IPS-11a (cell line): ENCODE data around the gene DNAJC10.
A peak's percentile ranks its signal among the peaks of the same experiment; 100 is the strongest.
"Not testable (repeated sequence)": the region's sequence is repeated elsewhere in the genome, so short reads cannot be mapped to it uniquely, and the experiment has no call there.

ENCODE experiments used
- H3K4me3 ChIP-seq: one replicate; pipeline ENCODE4 v1.5.1; 2013; ENCODE audit warnings: low read depth, low read length, control low read depth

The DNAJC10 gene, protein sequence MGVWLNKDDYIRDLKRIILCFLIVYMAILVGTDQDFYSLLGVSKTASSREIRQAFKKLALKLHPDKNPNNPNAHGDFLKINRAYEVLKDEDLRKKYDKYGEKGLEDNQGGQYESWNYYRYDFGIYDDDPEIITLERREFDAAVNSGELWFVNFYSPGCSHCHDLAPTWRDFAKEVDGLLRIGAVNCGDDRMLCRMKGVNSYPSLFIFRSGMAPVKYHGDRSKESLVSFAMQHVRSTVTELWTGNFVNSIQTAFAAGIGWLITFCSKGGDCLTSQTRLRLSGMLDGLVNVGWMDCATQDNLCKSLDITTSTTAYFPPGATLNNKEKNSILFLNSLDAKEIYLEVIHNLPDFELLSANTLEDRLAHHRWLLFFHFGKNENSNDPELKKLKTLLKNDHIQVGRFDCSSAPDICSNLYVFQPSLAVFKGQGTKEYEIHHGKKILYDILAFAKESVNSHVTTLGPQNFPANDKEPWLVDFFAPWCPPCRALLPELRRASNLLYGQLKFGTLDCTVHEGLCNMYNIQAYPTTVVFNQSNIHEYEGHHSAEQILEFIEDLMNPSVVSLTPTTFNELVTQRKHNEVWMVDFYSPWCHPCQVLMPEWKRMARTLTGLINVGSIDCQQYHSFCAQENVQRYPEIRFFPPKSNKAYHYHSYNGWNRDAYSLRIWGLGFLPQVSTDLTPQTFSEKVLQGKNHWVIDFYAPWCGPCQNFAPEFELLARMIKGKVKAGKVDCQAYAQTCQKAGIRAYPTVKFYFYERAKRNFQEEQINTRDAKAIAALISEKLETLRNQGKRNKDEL

DNA sequence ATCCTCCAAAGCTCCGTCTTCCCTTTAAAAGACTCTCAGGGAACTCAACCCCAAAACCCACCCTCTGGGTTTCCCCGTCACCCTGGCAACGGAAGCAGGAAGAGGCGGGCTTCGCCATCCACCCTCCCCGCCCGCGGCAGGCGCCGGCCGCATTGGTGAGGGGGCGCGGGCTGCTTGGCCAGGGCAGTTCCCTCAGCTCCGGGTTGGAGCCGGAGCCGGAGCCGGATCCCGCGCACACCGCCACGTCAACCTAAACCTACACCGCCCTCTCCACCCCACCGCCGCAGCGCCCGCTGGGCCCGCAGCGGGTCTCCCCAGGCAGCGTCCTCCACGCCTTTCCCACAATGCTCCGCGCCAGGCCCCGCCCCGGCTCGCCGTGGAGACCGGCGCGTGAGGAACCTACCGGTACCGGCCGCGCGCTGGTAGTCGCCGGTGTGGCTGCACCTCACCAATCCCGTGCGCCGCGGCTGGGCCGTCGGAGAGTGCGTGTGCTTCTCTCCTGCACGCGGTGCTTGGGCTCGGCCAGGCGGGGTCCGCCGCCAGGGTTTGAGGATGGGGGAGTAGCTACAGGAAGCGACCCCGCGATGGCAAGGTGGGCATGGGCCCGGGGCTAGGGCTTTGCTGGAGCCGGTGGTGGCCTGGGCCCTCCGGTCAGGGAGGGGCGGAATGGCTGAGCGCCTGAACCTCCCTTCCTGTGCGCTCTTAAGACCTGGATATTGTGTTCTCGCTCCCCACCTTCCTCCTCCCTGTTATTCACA, at the start of gene DNAJC10:
Gene DNAJC10, plus strand, starts transcription at position 366 of the 758 bp plus-strand sequence. CDS start 1,830 bp downstream, outside the sequence.
- peak within 1 kb of the TSS; percentile 80 for H3K4me3 ChIP-seq

DNA sequence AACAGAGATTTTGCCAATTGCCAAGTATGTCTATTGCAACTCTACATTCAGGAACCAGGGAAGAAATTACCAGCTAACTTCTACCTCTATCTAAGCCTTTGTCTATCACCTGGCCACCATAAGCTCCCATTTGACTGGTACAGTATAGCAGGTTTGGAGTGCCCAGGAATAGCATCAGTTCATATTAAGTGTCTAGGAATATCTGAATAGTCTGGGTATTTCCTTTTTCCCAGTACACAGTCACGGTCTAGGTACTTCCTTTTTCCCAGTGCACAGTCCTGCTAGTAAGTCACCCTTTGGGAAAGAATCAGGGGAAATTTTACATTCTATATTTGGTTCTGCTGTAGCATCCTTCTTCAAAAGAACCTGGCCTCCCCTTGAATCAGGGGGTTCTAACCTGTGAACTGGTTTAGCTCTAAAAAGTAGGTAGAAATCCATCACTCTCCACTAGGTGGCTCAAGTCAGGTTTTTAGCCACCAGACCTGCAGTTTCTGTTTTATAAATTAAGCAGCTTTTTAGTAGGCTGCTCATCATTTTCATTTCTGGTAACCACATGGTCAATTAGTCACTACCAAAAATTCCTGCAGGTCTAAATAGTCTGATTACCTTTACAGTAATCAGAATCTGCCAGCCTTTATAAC, 49.3 kb upstream of the DNAJC10 start:
- H3K4me3 ChIP-seq, result no peak overlapping the region

- H3K4me3 ChIP-seq, result no peak overlapping the region
These were observed 48.8 kb upstream of the DNAJC10 start for GRCh38 chr2:182667315-182667695.

DNA sequence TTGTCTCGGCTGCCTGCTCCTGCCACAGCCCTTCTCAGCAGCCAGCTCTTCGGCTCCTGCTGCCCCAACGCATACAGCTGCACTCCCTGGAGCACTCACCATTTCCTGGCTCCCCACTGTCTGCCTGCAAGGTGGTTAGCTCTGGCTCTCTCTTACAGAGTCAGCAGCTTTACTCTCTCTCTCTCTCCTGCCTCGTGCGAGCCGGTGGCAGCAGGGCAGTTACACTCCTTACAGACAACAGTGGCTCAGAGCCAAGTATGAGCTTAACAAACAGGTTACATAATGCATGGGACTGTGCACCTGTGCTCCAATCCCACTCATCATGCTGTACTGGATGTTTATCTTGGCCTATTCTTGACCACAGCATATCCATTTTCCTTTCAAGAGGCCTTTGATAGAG, 47.4 kb upstream of the DNAJC10 start:
- no peak overlapping the region for H3K4me3 ChIP-seq

DNA sequence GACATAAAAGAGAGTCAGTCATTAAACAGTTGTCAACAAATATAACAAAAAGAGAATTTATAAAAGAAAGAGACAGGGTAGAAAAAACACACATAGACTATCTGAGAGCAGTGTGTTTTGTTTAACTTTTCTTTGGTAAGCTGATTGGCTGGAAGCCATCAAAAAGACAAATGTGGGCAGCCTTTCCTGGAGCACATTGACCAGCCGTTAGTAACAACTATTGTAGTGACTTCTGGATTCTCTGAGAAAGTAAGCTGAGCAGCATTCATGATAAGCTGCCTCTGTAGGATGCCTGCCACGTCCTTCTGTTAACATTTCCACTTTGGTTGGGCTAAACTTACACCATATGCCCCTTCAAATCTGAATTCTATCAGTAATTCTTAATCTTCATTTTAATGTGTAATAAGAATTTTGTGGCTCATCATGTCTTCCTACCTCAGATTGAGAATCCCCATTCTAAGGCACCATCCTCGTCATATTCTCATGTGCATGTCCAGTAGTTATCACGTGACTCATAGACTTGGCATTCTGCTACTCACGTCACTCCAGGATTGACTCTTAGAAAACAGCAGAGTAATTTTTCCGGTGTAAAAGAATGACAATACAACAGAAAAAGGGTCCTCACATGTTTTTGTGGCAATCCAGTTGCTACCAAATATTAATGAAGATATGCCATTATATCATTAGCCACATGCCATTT, 43.4 kb upstream of the DNAJC10 start:
- no peak overlapping the region for H3K4me3 ChIP-seq

DNA sequence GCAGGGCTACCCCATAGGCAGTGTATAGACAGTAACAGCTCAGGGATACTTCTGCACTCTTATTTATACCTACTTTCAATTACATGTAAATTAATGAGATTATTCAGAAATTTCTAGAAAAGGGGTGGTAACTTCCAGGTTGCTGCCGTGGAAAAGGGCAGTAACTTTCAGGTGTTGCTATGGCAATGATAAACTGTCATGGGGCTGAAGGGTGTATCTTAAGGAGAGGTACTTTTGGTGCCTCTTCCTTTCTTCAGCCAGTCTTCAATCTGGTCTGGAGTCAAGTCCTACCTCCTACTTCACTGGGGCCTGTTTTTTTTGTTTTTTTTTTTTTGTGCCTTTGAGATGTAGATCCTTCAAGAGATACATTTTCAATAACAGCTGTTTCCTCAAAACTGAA, 35.2 kb upstream of the DNAJC10 start:
- no peak overlapping the region for H3K4me3 ChIP-seq

GRCh38 chr2:182682210-182682609, 33.8 kb upstream of the DNAJC10 start:
- no peak overlapping the region for H3K4me3 ChIP-seq

DNA sequence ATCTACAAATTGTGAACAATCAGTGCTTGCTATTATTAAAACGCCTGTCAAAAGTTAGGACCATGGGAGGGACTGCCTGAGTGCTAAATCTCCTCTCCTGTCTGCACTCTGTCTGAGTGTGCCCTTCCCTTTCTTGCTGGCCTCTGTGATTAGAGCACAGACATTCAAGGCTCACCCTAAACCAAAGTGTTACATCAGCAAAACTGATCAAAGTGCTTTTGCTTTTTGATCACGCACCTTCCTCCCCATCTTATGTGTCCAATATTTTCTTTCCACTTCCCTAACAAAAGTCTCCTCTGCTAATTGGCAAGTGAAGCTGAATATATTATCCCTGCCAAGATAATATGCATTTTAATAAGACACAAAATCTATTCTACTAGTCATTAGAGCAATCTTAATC, 30.5 kb upstream of the DNAJC10 start:
- H3K4me3 ChIP-seq, result no peak overlapping the region

- not testable (repeated sequence) for H3K4me3 ChIP-seq
These were observed 29.3 kb upstream of the DNAJC10 start for GRCh38 chr2:182686763-182687162.

DNA sequence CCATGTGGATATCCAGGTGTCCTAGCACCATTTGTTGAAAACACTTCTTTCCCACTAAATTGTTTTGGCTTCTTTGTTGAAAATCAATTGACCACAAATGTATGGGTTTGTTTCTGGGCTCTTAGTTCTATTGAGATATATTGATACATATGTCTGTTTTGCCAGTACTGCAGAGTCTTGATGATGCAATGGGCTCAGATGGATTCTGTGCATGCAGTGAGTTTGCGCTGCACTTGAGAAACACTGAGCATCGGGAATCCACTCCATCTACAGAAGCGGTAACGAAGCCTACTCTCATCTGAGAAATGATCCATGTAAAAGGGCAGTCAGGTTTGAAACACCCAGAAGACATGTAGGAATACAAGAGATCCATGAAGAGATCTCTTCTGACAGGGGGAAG, 21.9 kb upstream of the DNAJC10 start:
- H3K4me3 ChIP-seq, result no peak overlapping the region

DNA sequence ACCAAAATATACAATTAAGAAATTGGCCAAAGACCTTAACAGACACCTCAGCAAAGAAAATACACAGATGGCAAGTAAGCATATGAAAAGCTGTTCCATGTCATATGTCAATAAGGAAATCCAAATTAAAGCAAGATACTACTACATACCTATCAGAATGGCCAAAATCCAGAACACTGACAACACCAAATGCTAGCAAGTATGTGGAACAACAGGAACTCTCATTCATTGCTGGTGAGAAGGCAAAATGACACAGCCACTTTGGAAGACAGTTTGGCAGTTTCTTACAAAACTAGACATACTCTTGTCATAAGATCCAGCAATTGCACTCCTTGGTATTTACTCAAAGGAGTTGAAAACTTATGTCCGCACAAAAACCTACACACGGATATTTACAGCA, 20.3 kb upstream of the DNAJC10 start:
- H3K4me3 ChIP-seq, result no peak overlapping the region

- H3K4me3 ChIP-seq, result no peak overlapping the region
These were observed 17.4 kb upstream of the DNAJC10 start for GRCh38 chr2:182698671-182699070.

GRCh38 chr2:182705761-182706160, 10.3 kb upstream of the DNAJC10 start:
- no peak overlapping the region for H3K4me3 ChIP-seq

GRCh38 chr2:182706751-182707150, 9.3 kb upstream of the DNAJC10 start:
- no peak overlapping the region for H3K4me3 ChIP-seq

GRCh38 chr2:182713601-182714000, 2.5 kb upstream of the DNAJC10 start:
- H3K4me3 ChIP-seq, result no peak overlapping the region

DNA sequence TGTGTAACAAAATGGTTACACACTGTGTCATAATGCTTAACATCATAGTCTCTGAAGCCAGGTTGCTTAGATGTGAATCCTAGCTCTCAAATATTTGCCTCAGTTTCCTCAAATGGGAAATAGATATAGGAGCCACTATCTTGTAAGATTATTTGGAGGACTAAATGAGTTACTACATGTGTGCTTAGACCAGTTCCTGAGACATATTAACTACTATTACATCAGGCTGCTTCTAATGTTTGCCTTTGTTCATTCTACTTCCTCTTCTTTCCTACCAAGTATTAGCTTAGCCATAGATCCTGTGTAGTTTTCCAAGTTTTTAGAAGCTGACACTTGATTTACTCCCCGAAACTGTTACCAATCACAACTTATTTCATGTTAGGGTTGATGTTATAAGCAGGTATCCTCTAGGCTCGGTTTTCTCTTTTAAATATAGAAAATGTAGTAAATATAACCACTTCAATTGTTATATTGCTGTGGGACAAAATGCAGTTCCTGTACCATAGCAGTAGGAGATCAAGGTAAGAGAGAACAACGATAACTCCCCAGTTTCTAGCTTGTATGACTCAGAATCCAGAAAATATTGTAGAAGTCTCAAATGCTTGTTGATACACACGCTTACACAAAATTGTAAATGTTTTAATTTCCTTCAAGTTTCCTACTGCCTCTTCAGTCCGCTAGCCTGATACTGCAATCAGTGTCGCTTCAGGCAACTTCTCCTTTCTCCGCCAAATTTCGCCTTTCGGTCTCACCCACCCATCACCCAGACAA, 751 bp upstream of the DNAJC10 start:
- H3K4me3 ChIP-seq, result peak overlapping the region; percentile 80

- H3K4me3 ChIP-seq, result peak overlapping the region; percentile 80
These were observed 558 bp downstream of the DNAJC10 start for GRCh38 chr2:182716650-182716979.

GRCh38 chr2:182717416-182717815, 1.4 kb downstream of the DNAJC10 start:
- no peak overlapping the region for H3K4me3 ChIP-seq

GRCh38 chr2:182717816-182718215, 1.8 kb downstream of the DNAJC10 start:
- no peak overlapping the region for H3K4me3 ChIP-seq

DNA sequence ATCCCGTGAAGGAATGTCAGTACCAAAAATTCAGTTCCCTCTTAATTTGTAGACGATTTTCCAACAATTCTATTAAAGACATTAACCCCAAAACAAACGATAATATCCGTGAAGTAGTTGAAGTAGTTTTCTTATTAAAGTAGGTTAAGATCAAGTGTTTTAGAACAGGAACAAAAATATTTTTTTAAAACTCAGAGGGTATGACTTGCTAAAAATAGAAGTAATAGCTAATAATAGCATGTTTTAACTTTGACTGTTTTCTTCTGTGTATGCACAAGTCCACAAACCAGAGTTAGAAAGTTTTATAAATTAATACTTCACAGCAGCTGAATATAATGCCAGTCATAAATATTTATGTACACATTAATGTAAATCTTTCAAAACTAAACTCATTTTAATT, 2.4 kb downstream of the DNAJC10 start:
- H3K4me3 ChIP-seq, result no peak overlapping the region
